Lower lobe of right lung (tissue), 2 donors: ENCODE data around the gene PARVB. TPM values are rescaled to one million over a fixed set of nuclear protein-coding genes. Genes with fewer than 3 reads are reported as not detected.
A peak's percentile ranks its signal among the peaks of the same experiment; 100 is the strongest.

Experiments used
- ATAC-seq, 2 donors: fragments of 200-7000 bp; cut with Tn5 transposase; one replicate each; pipeline ENCODE4 v1.9.1; 2020 to 2022; ENCODE audit warnings: mild to moderate bottlenecking in 2 of 2, moderate library complexity in 2 of 2
- DNase-seq: peaks from one replicate; pipeline ENCODE4 v3.0.0-alpha.2; 2020
- H3K27ac ChIP-seq: fragments of 200-600 bp; one replicate; pipeline ENCODE4 v1.8.0; 2022
- H3K27me3 ChIP-seq: fragments of 200-600 bp; one replicate; pipeline ENCODE4 v1.8.0; 2022; ENCODE audit warnings: low read depth
- H3K36me3 ChIP-seq: fragments of 200-600 bp; one replicate; pipeline ENCODE4 v1.8.0; 2022; ENCODE audit warnings: mild to moderate bottlenecking
- H3K4me1 ChIP-seq: fragments of 200-600 bp; one replicate; pipeline ENCODE4 v1.8.0; 2022
- H3K4me3 ChIP-seq: fragments of 200-600 bp; one replicate; pipeline ENCODE4 v1.8.0; 2022; ENCODE audit warnings: mild to moderate bottlenecking
- H3K9me3 ChIP-seq: fragments of 200-600 bp; one replicate; pipeline ENCODE4 v1.8.0; 2022
- CTCF ChIP-seq: fragments of 200-600 bp; IDR thresholded peaks from one replicate; pipeline ENCODE4 v1.8.0; 2022; ENCODE audit warnings: antibody characterized with exemption, mild to moderate bottlenecking
- intact Hi-C: fragments of 100-400 bp; cut with DNase I; formaldehyde crosslinking; loops from one replicate; pipeline ENCODE4 v1.11.0; 2022
- total RNA-seq: library from RNA; stranded (reverse); fragmentation: NEBNext Ultra II Directional; extraction: Animal tissue kit (Norgen Biotek cat#: 25700); gene quantifications from one replicate; pipeline ENCODE4 v1.2.1, GENCODE V29; 2021
- donor health status: DM: no; HTN: yes; CAD: no; lungs with severe emphysema.

PARVB gene
- total RNA-seq, 1 donor from 2014 or later, result 44.7 TPM

GRCh38 chr22:43990044-43990443 lies 34.1 kb upstream of the PARVB start:
- Histone ChIP-seq H3K9me3 (no peaks in the 10 kb centered on the region), H3K27me3 (no peaks in the 10 kb centered on the region), H3K36me3 (peaks cover 99% of the 10 kb centered on the region), H3K4me1 (peaks cover 5% of the 10 kb centered on the region), H3K4me3 (no peak overlapping the region), H3K27ac (no peak overlapping the region)
- no peak for ATAC-seq
- intact Hi-C loops, result no loop called here
- TF ChIP-seq CTCF, result no peak
- DNase-seq, result peak; percentile 23

GRCh38 chr22:43991316-43992020 lies 32.6 kb upstream of the PARVB start:
- ATAC-seq (no peak), DNase-seq (no peak)
- H3K36me3 ChIP-seq, result peaks cover 99% of the 10 kb centered on the region
- H3K9me3 ChIP-seq, result no peaks in the 10 kb centered on the region
- no peak overlapping the region for H3K27ac ChIP-seq
- no peak overlapping the region for H3K4me3 ChIP-seq
- peaks cover 17% of the 10 kb centered on the region for H3K4me1 ChIP-seq
- intact Hi-C loops, result no loop called here
- no peaks in the 10 kb centered on the region for H3K27me3 ChIP-seq
- no peak for TF ChIP-seq CTCF

GRCh38 chr22:43992331-43992821 lies 31.7 kb upstream of the PARVB start:
- Histone ChIP-seq H3K27ac (no peak overlapping the region), H3K27me3 (no peaks in the 10 kb centered on the region), H3K4me3 (no peak overlapping the region), H3K36me3 (peaks cover 99% of the 10 kb centered on the region), H3K4me1 (peaks cover 19% of the 10 kb centered on the region), H3K9me3 (no peaks in the 10 kb centered on the region)
- peak; percentile 45 for DNase-seq
- intact Hi-C loops, result no loop called here
- no peak for ATAC-seq
- TF ChIP-seq CTCF, result no peak

- no peak overlapping the region for H3K27ac ChIP-seq
- H3K4me1 ChIP-seq, result peaks cover 19% of the 10 kb centered on the region
- ATAC-seq (peak; percentile 79 to 80), DNase-seq (peak; percentile 52)
- intact Hi-C loops, result no loop called here
- H3K36me3 ChIP-seq, result peaks cover 95% of the 10 kb centered on the region
- TF ChIP-seq CTCF, result peak; percentile 95
- no peak overlapping the region for H3K4me3 ChIP-seq
- no peaks in the 10 kb centered on the region for H3K9me3 ChIP-seq
- no peaks in the 10 kb centered on the region for H3K27me3 ChIP-seq
These were observed 30.9 kb upstream of the PARVB start for GRCh38 chr22:43993072-43993760.

GRCh38 chr22:43994006-43994405 lies 30.1 kb upstream of the PARVB start:
- ATAC-seq, result no peak
- Histone ChIP-seq H3K36me3 (peaks cover 95% of the 10 kb centered on the region), H3K4me3 (no peak overlapping the region), H3K4me1 (peaks cover 19% of the 10 kb centered on the region), H3K9me3 (no peaks in the 10 kb centered on the region), H3K27ac (no peak overlapping the region), H3K27me3 (no peaks in the 10 kb centered on the region)
- peak; percentile 32 for DNase-seq
- intact Hi-C loops, result no loop called here
- TF ChIP-seq CTCF, result no peak
